Fibroblast of mammary gland (primary cell): ENCODE data around the gene ZBTB7C.
"Not testable (repeated sequence)": the region's sequence is repeated elsewhere in the genome, so short reads cannot be mapped to it uniquely, and the experiment has no call there.

Experiments
- DNase-seq: peaks from one replicate; pipeline ENCODE4 v3.0.0-alpha.2; 2010; ENCODE audit warnings: low read depth
- H3K4me3 ChIP-seq: 2 replicates; pipeline ENCODE4 v1.5.1; 2011; ENCODE audit warnings: low read depth, mild to moderate bottlenecking, low read length, moderate library complexity; ENCODE audit not compliant: control insufficient read depth
- CTCF ChIP-seq: conservative IDR thresholded peaks from 2 replicates; pipeline ENCODE4 v1.5.1; 2011; ENCODE audit warnings: low read depth, low read length, inconsistent platforms; ENCODE audit not compliant: control insufficient read depth, insufficient read depth

ZBTB7C gene

GRCh38 chr18:48292782-48293424, 116.3 kb downstream of the ZBTB7C start:
- TF ChIP-seq CTCF = no peak
- no peak overlapping the region for H3K4me3 ChIP-seq
- no peak for DNase-seq

- no peak for TF ChIP-seq CTCF
- no peak for DNase-seq
These were observed 117.0 kb downstream of the ZBTB7C start for GRCh38 chr18:48292229-48292628.

GRCh38 chr18:48290162-48290926, 118.8 kb downstream of the ZBTB7C start:
- H3K4me3 ChIP-seq = no peak overlapping the region
- DNase-seq = no peak
- TF ChIP-seq CTCF = no peak

More at GRCh38 chr18:48292229-48292628, 117.0 kb downstream of the ZBTB7C start:
- H3K4me3 ChIP-seq = no peak overlapping the region

GRCh38 chr18:48284743-48285142, 124.4 kb downstream of the ZBTB7C start:
- no peak overlapping the region for H3K4me3 ChIP-seq
- no peak for TF ChIP-seq CTCF
- no peak for DNase-seq

GRCh38 chr18:48284011-48284410, 125.2 kb downstream of the ZBTB7C start:
- not testable (repeated sequence) for H3K4me3 ChIP-seq, DNase-seq

- not testable (repeated sequence) for DNase-seq, H3K4me3 ChIP-seq
These were observed 127.7 kb downstream of the ZBTB7C start for GRCh38 chr18:48281460-48281859.

GRCh38 chr18:48279312-48279711, 129.9 kb downstream of the ZBTB7C start:
- TF ChIP-seq CTCF = no peak
- no peak overlapping the region for H3K4me3 ChIP-seq
- no peak for DNase-seq
